ENCODE measurements around the gene CRNKL1. TPM values are rescaled to one million over a fixed set of nuclear protein-coding genes. Genes with fewer than 3 reads are reported as not detected.

CRNKL1 gene
- total RNA-seq, 2 donors from 2014 or later = 17.3 to 24.5 TPM

- H3K4me1 ChIP-seq (ENCODE audit: control insufficient read depth in 1 of 2, low read depth in 2 of 2) = peaks cover 0 to 11% of the 10 kb centered on the region in 2 donors
- no peak for TF ChIP-seq CTCF (IDR thresholded peaks at IDR 0.05)
- ATAC-seq (ENCODE audit: insufficient number of reproducible peaks, low FRiP score, low read depth) (no peak), DNase-seq (ENCODE audit: low spot score) (no peak)
- H3K27ac ChIP-seq = no peak overlapping the region
- H3K36me3 ChIP-seq = no peaks in the 10 kb centered on the region
- no peaks in the 10 kb centered on the region for H3K9me3 ChIP-seq
- H3K27me3 ChIP-seq (replicated peaks; ENCODE audit: insufficient read depth) = no peaks in the 10 kb centered on the region
- H3K4me3 ChIP-seq = no peak overlapping the region
Measured at GRCh38 chr20:20092827-20093226, 40.6 kb upstream of the CRNKL1 start.

- H3K4me3 ChIP-seq = no peak overlapping the region
- no peaks in the 10 kb centered on the region for H3K27me3 ChIP-seq (replicated peaks; ENCODE audit: insufficient read depth)
- TF ChIP-seq CTCF (IDR thresholded peaks at IDR 0.05) = no peak
- ATAC-seq (ENCODE audit: insufficient number of reproducible peaks, low FRiP score, low read depth) = no peak
- H3K4me1 ChIP-seq (ENCODE audit: control insufficient read depth in 1 of 2, low read depth in 2 of 2) = peaks cover 0 to 23% of the 10 kb centered on the region in 2 donors
- no peak for DNase-seq (ENCODE audit: low spot score)
- H3K27ac ChIP-seq = no peak overlapping the region
- H3K9me3 ChIP-seq = no peaks in the 10 kb centered on the region
- no peaks in the 10 kb centered on the region for H3K36me3 ChIP-seq
Measured at GRCh38 chr20:20089939-20090338, 37.7 kb upstream of the CRNKL1 start.

- Histone ChIP-seq H3K4me3 (no peak overlapping the region), H3K27me3 (replicated peaks; ENCODE audit: insufficient read depth) (no peaks in the 10 kb centered on the region), H3K27ac (peak overlapping the region in 1 of 2 donors; percentile 26), H3K9me3 (no peaks in the 10 kb centered on the region), H3K36me3 (no peaks in the 10 kb centered on the region), H3K4me1 (ENCODE audit: control insufficient read depth in 1 of 2, low read depth in 2 of 2) (peaks cover 7 to 32% of the 10 kb centered on the region in 2 donors)
- ATAC-seq (ENCODE audit: insufficient number of reproducible peaks, low FRiP score, low read depth) (no peak), DNase-seq (ENCODE audit: low spot score) (no peak)
- TF ChIP-seq CTCF (IDR thresholded peaks at IDR 0.05) = no peak
Measured at GRCh38 chr20:20089018-20089417, 36.8 kb upstream of the CRNKL1 start.

GRCh38 chr20:20085812-20086211, 33.5 kb upstream of the CRNKL1 start:
- peak; percentile 46 for DNase-seq (ENCODE audit: low spot score)
- H3K4me1 ChIP-seq (ENCODE audit: control insufficient read depth in 1 of 2, low read depth in 2 of 2) = peaks cover 7 to 34% of the 10 kb centered on the region in 2 donors
- H3K27ac ChIP-seq = peak overlapping the region; percentile 81 to 83
- H3K27me3 ChIP-seq (replicated peaks; ENCODE audit: insufficient read depth) = no peaks in the 10 kb centered on the region
- no peak overlapping the region for H3K4me3 ChIP-seq
- H3K9me3 ChIP-seq = no peaks in the 10 kb centered on the region
- peak; percentile 81 for ATAC-seq (ENCODE audit: insufficient number of reproducible peaks, low FRiP score, low read depth)
- H3K36me3 ChIP-seq = no peaks in the 10 kb centered on the region
- TF ChIP-seq CTCF (IDR thresholded peaks at IDR 0.05) = no peak

- peaks cover 7 to 34% of the 10 kb centered on the region in 2 donors for H3K4me1 ChIP-seq (ENCODE audit: control insufficient read depth in 1 of 2, low read depth in 2 of 2)
- TF ChIP-seq CTCF (IDR thresholded peaks at IDR 0.05) = no peak
- H3K27ac ChIP-seq = peak overlapping the region; percentile 81 to 83
- H3K36me3 ChIP-seq = no peaks in the 10 kb centered on the region
- H3K27me3 ChIP-seq (replicated peaks; ENCODE audit: insufficient read depth) = no peaks in the 10 kb centered on the region
- DNase-seq (ENCODE audit: low spot score) (peak; percentile 45), ATAC-seq (ENCODE audit: insufficient number of reproducible peaks, low FRiP score, low read depth) (peak; percentile 90)
- H3K9me3 ChIP-seq = no peaks in the 10 kb centered on the region
- H3K4me3 ChIP-seq = no peak overlapping the region
Measured at GRCh38 chr20:20085071-20085470, 32.8 kb upstream of the CRNKL1 start.
